Colonic mucosa (tissue), 4 donors: ENCODE results near the gene ZNF674. TPM values are rescaled to one million over a fixed set of nuclear protein-coding genes. Genes with fewer than 3 reads are reported as not detected.

Experiments
- DNase-seq: peaks from one replicate; pipeline ENCODE4 v3.0.0-alpha.2; 2020
- H3K27ac ChIP-seq: fragments of 200-600 bp; one replicate; pipeline ENCODE4 v1.8.0; 2021
- H3K27me3 ChIP-seq: fragments of 200-600 bp; one replicate; pipeline ENCODE4 v1.8.0; 2021
- H3K36me3 ChIP-seq: fragments of 200-600 bp; one replicate; pipeline ENCODE4 v1.8.0; 2021
- H3K4me1 ChIP-seq: fragments of 200-600 bp; one replicate; pipeline ENCODE4 v1.8.0; 2021; ENCODE audit warnings: mild to moderate bottlenecking
- H3K4me3 ChIP-seq: fragments of 200-600 bp; one replicate; pipeline ENCODE4 v1.8.0; 2021
- H3K9ac ChIP-seq, 2 donors: one replicate each; pipeline ENCODE4 v1.7.0; 2013; ENCODE audit warnings: control low read depth in 2 of 2, low read depth in 2 of 2, low read length in 2 of 2
- H3K9me3 ChIP-seq: fragments of 200-600 bp; one replicate; pipeline ENCODE4 v1.8.0; 2021
- intact Hi-C: fragments of 100-400 bp; cut with DNase I; formaldehyde crosslinking; loops from one replicate; pipeline ENCODE4 v1.14.1; 2022
- total RNA-seq, 2 donors: library from RNA; stranded (reverse); fragmentation: NEBNext Ultra II Directional in 1 of 2; extraction: Animal tissue kit (Norgen Biotek cat#: 25700) in 1 of 2; gene quantifications; one replicate each; pipeline ENCODE4 v1.2.1, GENCODE V29; 2021
- TF ChIP-seq, protein P1 (sequence below): fragments of 200-600 bp; IDR thresholded peaks from one replicate; pipeline ENCODE4 v1.8.0; 2022; ENCODE audit warnings: antibody characterized with exemption, mild to moderate bottlenecking
- donor health status: healthy.
- donor health status: DM: no; HTN: no; CAD: no.
- donor health status: DM: no; HTN: no; CAD: no.

ZNF674 gene
- total RNA-seq, 2 donors from 2014 or later = 3.6 to 4.0 TPM

DNA sequence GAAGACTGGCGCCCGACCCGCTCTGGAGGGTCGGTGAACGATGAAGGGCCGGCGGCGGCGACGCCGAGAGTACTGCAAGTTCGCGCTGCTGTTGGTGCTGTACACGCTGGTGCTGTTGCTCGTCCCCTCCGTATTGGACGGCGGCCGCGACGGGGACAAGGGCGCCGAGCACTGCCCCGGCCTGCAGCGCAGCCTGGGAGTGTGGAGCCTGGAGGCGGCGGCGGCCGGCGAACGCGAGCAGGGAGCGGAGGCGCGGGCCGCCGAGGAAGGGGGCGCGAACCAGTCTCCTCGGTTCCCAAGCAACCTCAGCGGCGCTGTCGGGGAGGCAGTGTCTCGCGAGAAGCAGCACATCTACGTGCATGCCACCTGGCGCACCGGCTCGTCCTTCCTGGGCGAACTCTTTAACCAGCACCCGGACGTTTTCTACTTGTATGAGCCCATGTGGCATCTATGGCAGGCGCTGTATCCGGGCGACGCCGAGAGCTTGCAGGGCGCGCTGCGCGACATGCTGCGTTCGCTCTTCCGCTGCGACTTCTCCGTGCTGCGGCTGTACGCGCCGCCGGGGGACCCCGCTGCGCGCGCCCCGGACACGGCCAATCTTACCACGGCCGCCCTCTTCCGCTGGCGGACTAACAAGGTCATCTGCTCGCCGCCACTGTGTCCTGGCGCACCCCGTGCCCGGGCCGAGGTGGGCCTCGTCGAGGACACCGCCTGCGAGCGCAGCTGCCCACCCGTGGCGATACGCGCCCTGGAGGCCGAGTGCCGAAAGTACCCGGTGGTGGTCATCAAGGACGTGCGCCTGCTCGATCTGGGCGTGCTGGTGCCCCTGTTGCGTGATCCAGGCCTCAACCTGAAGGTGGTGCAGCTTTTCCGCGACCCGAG lies 28.9 kb upstream of the ZNF674 start:
- Histone ChIP-seq H3K4me1 (no peaks in the 10 kb centered on the region), H3K9me3 (no peaks in the 10 kb centered on the region), H3K36me3 (no peaks in the 10 kb centered on the region), H3K27ac (peak overlapping the region; percentile 39), H3K4me3 (peak overlapping the region; percentile 48), H3K27me3 (no peaks in the 10 kb centered on the region), H3K9ac (peak overlapping the region; percentile 40 to 53)
- peak; percentile 49 for DNase-seq
- intact Hi-C loops = no loop called here
- TF ChIP-seq, protein P1, sequence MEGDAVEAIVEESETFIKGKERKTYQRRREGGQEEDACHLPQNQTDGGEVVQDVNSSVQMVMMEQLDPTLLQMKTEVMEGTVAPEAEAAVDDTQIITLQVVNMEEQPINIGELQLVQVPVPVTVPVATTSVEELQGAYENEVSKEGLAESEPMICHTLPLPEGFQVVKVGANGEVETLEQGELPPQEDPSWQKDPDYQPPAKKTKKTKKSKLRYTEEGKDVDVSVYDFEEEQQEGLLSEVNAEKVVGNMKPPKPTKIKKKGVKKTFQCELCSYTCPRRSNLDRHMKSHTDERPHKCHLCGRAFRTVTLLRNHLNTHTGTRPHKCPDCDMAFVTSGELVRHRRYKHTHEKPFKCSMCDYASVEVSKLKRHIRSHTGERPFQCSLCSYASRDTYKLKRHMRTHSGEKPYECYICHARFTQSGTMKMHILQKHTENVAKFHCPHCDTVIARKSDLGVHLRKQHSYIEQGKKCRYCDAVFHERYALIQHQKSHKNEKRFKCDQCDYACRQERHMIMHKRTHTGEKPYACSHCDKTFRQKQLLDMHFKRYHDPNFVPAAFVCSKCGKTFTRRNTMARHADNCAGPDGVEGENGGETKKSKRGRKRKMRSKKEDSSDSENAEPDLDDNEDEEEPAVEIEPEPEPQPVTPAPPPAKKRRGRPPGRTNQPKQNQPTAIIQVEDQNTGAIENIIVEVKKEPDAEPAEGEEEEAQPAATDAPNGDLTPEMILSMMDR = no peak

DNA sequence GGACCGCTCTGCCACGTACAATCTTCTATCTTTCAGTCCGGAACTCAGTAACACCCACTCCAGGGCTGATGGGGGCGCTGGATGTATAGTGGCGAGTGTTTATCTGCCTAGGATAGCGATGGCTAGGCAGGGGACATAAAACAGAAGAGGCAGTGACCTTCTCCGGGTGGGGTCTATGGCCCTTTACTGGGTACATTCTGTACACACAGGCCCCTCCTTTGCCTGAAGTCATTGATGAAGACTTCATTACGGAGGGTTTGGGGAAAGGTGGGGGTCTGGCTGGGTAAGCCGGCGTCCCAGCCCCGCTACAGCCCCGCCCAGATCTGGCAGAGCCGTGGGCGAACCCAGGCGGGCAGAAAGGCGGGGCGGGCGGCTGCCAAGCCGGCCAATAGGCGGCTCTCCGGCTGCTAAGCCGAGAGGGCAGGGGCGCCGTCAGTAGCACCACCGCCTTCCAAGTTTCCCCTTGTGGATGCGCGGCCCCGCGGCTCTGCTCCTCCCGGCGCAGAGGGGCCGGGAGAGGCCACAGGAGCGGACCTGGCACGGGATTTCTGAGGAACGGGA lies 28.2 kb upstream of the ZNF674 start, which contains the start of gene CHST7:
Gene CHST7 (plus strand): TSS at position 435 of the 561 bp plus-strand sequence. CDS start 167 bp downstream, outside the sequence.
- intact Hi-C loops = no loop called here
- DNase-seq = peak; percentile 56

GRCh38 chrX:46572340-46572936 lies 27.2 kb upstream of the ZNF674 start:
- Histone ChIP-seq H3K9ac (no peak overlapping the region), H3K4me3 (no peak overlapping the region), H3K27ac (no peak overlapping the region), H3K4me1 (no peaks in the 10 kb centered on the region), H3K27me3 (no peaks in the 10 kb centered on the region), H3K9me3 (no peaks in the 10 kb centered on the region), H3K36me3 (no peaks in the 10 kb centered on the region)
- TF ChIP-seq, protein P1 = no peak
- DNase-seq = no peak
- intact Hi-C loops = no loop called here

More for the DNA sequence above, 28.2 kb upstream of the ZNF674 start, which contains the start of gene CHST7:
- TF ChIP-seq, protein P1 = no peak
- Histone ChIP-seq H3K9me3 (no peaks in the 10 kb centered on the region), H3K27me3 (no peaks in the 10 kb centered on the region), H3K27ac (peak within 1 kb of the TSS; percentile 39), H3K4me1 (no peaks in the 10 kb centered on the region), H3K4me3 (peak within 1 kb of the TSS; percentile 48), H3K9ac (peak within 1 kb of the TSS; percentile 40 to 53), H3K36me3 (no peaks in the 10 kb centered on the region)

GRCh38 chrX:46571423-46572339 lies 26.5 kb upstream of the ZNF674 start:
- no peaks in the 10 kb centered on the region for H3K4me1 ChIP-seq
- no peak overlapping the region for H3K9ac ChIP-seq
- intact Hi-C loops = no loop called here
- H3K36me3 ChIP-seq = no peaks in the 10 kb centered on the region
- no peak overlapping the region for H3K4me3 ChIP-seq
- DNase-seq = no peak
- H3K9me3 ChIP-seq = no peaks in the 10 kb centered on the region
- TF ChIP-seq, protein P1 = no peak
- no peak overlapping the region for H3K27ac ChIP-seq
- no peaks in the 10 kb centered on the region for H3K27me3 ChIP-seq

- Histone ChIP-seq H3K9me3 (no peaks in the 10 kb centered on the region), H3K27ac (no peak overlapping the region), H3K27me3 (no peaks in the 10 kb centered on the region), H3K4me3 (no peak overlapping the region), H3K36me3 (no peaks in the 10 kb centered on the region), H3K4me1 (no peaks in the 10 kb centered on the region), H3K9ac (no peak overlapping the region)
- intact Hi-C loops = no loop called here
- TF ChIP-seq, protein P1 = no peak
- DNase-seq = no peak
Measured at GRCh38 chrX:46569621-46570020, 24.4 kb upstream of the ZNF674 start.
